Activated CD4-positive, alpha-beta T cell treated with anti-CD3 and anti-CD28 coated beads, Interleukin-2, amount 10 ng/mL, durations not matched to agents 7 days and 5 days (primary cell): ENCODE results near the gene CCP110. TPM values are rescaled to one million over a fixed set of nuclear protein-coding genes. Genes with fewer than 3 reads are reported as not detected.

Experiments used
- CTCF ChIA-PET: fragments of 350-600 bp; sonication (Branson Sonifier 250); formaldehyde crosslinking; loops from one replicate; lab custom pipeline; 2021; ENCODE audit warnings: antibody characterized with exemption; lab: Charles Lee
- POLR2A ChIA-PET: fragments of 350-600 bp; sonication (Branson Sonifier 250); formaldehyde crosslinking; loops from one replicate; lab custom pipeline; 2021; ENCODE audit warnings: antibody characterized with exemption; lab: Charles Lee
- DNase-seq: peaks from one replicate; pipeline ENCODE4 v3.0.0-alpha.2; 2020
- H3K27ac Mint-ChIP-seq: one replicate; pipeline ENCODE4 v1.8.0; 2021; ENCODE audit warnings: mild to moderate bottlenecking, moderate library complexity, mixed read lengths
- H3K27me3 Mint-ChIP-seq: one replicate; pipeline ENCODE4 v1.8.0; 2021; ENCODE audit warnings: mixed read lengths
- H3K36me3 Mint-ChIP-seq: one replicate; pipeline ENCODE4 v1.8.0; 2021; ENCODE audit warnings: low read depth, mixed read lengths
- H3K4me1 Mint-ChIP-seq: one replicate; pipeline ENCODE4 v1.8.0; 2021; ENCODE audit warnings: mixed read lengths
- H3K4me3 Mint-ChIP-seq: one replicate; pipeline ENCODE4 v1.8.0; 2021; ENCODE audit warnings: mild to moderate bottlenecking, moderate library complexity, mixed read lengths
- H3K9me3 Mint-ChIP-seq: one replicate; pipeline ENCODE4 v1.8.0; 2021; ENCODE audit warnings: mixed read lengths
- total RNA-seq, 2 experiments: library from RNA; stranded (reverse); gene quantifications; one replicate each; pipeline ENCODE4 v1.2.3, GENCODE V29; 2021

Gene CCP110
- total RNA-seq, 2 experiments from 2014 or later = 35.9 to 50.6 TPM

DNA sequence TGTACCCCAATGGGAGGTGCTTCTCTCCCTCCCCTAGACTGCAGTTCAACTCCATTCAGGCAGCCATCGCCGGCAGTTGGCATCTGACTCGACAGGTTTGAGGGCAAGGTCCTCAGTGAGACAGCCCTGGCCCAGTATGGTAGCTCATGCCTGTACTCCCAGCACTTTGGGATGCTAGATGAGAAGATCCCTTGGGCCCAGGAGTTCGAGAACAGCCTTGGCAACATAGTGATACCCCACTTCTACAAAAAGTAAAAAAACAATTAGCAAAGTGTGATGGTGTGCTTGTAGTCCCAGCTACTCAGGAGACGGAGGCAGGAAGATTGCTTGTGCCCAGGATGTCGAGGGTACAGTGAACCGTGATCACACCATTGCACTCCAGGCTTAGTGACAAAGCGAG, 43.8 kb downstream of the CCP110 start:
- H3K9me3 Mint-ChIP-seq = peaks cover 5% of the 10 kb centered on the region
- CTCF ChIA-PET = interaction anchor here (0.6 to 1.4 kb wide), 4 partner anchors 9 to 357 kb away, joined by 3 to 6 read pairs (median 4); no protein-coding TSS in a partner anchor
- H3K4me3 Mint-ChIP-seq = no peak overlapping the region
- peaks cover 19% of the 10 kb centered on the region for H3K36me3 Mint-ChIP-seq
- no peaks in the 10 kb centered on the region for H3K27me3 Mint-ChIP-seq
- H3K27ac Mint-ChIP-seq = no peak overlapping the region
- POLR2A ChIA-PET = no interaction called here
- no peak for DNase-seq
- H3K4me1 Mint-ChIP-seq = no peaks in the 10 kb centered on the region

DNA sequence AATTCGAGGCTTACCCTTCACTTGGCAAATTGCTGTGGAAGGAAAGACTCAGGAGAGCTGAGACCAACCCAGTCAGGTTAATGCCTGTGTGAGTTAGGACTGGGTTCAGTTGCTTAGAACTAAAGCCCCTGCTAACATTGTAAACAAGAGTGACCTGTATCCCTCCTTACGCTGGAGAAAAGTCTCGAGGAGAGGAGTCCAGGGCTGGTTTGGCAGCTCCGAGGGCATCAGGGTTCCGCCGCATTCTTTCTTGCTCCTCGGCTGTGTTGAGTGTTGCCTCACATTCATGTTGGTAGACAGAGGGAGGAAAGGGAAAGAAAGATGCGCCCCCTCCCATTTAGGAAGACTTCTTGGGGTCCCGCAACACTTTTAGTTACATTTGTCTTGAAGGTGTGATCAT, 50.3 kb downstream of the CCP110 start:
- H3K4me3 Mint-ChIP-seq = no peak overlapping the region
- DNase-seq = no peak
- H3K9me3 Mint-ChIP-seq = no peaks in the 10 kb centered on the region
- H3K27me3 Mint-ChIP-seq = no peaks in the 10 kb centered on the region
- peaks cover 36% of the 10 kb centered on the region for H3K36me3 Mint-ChIP-seq
- no peaks in the 10 kb centered on the region for H3K4me1 Mint-ChIP-seq
- ChIA-PET POLR2A (no interaction called here), CTCF (no interaction called here)
- no peak overlapping the region for H3K27ac Mint-ChIP-seq

GRCh38 chr16:19574615-19575014, 50.9 kb downstream of the CCP110 start:
- H3K27me3 Mint-ChIP-seq = no peaks in the 10 kb centered on the region
- ChIA-PET CTCF (no interaction called here), POLR2A (no interaction called here)
- DNase-seq = no peak
- no peaks in the 10 kb centered on the region for H3K4me1 Mint-ChIP-seq
- peaks cover 36% of the 10 kb centered on the region for H3K36me3 Mint-ChIP-seq
- no peak overlapping the region for H3K27ac Mint-ChIP-seq
- H3K9me3 Mint-ChIP-seq = no peaks in the 10 kb centered on the region
- H3K4me3 Mint-ChIP-seq = no peak overlapping the region

- Mint-ChIP-seq H3K9me3 (no peaks in the 10 kb centered on the region), H3K4me3 (no peak overlapping the region), H3K27ac (no peak overlapping the region), H3K4me1 (no peaks in the 10 kb centered on the region), H3K27me3 (no peaks in the 10 kb centered on the region), H3K36me3 (peaks cover 56% of the 10 kb centered on the region)
- POLR2A ChIA-PET = no interaction called here
- DNase-seq = no peak
- CTCF ChIA-PET = interaction anchor here (0.6 kb wide), 1 partner anchor 141 kb away, joined by 3 read pairs; no protein-coding TSS in a partner anchor
Observed at GRCh38 chr16:19578378-19578971, 54.7 kb downstream of the CCP110 start.

GRCh38 chr16:19582050-19582831, 58.5 kb downstream of the CCP110 start:
- no peak overlapping the region for H3K4me3 Mint-ChIP-seq
- no peaks in the 10 kb centered on the region for H3K27me3 Mint-ChIP-seq

DNA sequence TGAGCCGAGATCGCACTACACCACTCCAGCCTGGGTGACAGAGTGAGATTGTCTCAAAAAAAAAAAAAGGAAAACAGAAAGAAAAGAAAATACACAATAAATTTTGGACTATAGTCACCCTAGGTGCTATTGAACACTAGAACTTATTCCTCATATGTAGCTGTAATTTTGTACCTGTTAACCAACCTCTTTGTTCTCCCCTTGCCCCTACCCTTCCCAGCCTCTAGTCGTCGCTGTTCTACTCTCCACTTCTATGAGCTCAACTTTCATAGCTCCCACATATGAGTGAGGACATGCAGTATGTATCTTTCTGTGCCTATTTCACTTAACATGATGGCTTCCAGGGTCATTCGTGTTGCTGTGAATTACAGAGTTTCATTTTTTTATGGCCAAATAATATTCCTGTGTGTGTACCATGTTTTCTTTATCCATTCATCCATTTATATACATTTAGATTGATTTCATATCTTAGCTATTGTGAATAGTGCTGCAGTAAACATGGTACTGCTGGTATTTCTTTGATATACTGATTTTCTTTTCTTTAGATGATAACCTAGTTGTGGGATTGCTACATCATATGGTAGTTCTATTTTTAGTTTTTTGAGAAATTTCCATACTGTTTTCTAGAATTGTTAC, 60.0 kb downstream of the CCP110 start:
- H3K27me3 Mint-ChIP-seq = no peaks in the 10 kb centered on the region
- POLR2A ChIA-PET = no interaction called here
- no peak overlapping the region for H3K27ac Mint-ChIP-seq
- no peaks in the 10 kb centered on the region for H3K9me3 Mint-ChIP-seq
- CTCF ChIA-PET = interaction anchor here (0.6 to 1.9 kb wide), 13 partner anchors 10 to 1943 kb away, joined by 3 to 5 read pairs (median 4); partner anchors contain the start of gene VPS35L
- DNase-seq = peak; percentile 27
- H3K4me3 Mint-ChIP-seq = no peak overlapping the region
- H3K36me3 Mint-ChIP-seq = peaks cover 44% of the 10 kb centered on the region
- peaks cover 2% of the 10 kb centered on the region for H3K4me1 Mint-ChIP-seq

More at GRCh38 chr16:19582050-19582831, 58.5 kb downstream of the CCP110 start:
- Mint-ChIP-seq H3K4me1 (peaks cover 2% of the 10 kb centered on the region), H3K9me3 (no peaks in the 10 kb centered on the region), H3K36me3 (peaks cover 49% of the 10 kb centered on the region), H3K27ac (no peak overlapping the region)
- DNase-seq = no peak
- CTCF ChIA-PET = interaction anchor here (1.1 kb wide), 2 partner anchors 19 to 27 kb away, joined by 3 read pairs; partner anchors contain the start of gene VPS35L
- POLR2A ChIA-PET = no interaction called here

DNA sequence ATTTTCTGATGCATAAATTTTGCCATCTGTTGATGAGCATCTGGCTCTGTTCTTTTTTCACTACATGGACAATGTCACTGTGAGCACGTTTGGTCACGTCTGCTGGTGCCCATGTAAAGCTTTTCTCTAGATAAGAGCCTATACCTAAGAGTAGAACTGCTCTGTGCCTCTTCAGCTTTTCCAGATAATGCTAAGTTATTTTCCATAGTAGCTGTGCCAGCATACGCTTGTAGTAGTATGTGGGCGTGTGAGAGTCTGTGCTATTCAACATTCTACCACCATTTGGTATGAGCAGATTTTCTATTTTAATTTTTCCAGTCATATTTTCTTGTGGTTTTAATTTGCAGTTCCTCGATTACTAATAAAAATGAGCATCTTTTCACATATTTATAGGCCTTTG, 64.9 kb downstream of the CCP110 start:
- Mint-ChIP-seq H3K27ac (no peak overlapping the region), H3K4me1 (peaks cover 2% of the 10 kb centered on the region), H3K36me3 (peaks cover 31% of the 10 kb centered on the region), H3K4me3 (no peak overlapping the region), H3K9me3 (no peaks in the 10 kb centered on the region), H3K27me3 (no peaks in the 10 kb centered on the region)
- DNase-seq = no peak
- POLR2A ChIA-PET = no interaction called here
- CTCF ChIA-PET = interaction anchor here (1.8 kb wide), 1 partner anchor 319 kb away, joined by 4 read pairs; no protein-coding TSS in a partner anchor

- ChIA-PET CTCF (interaction anchor here (1.2 to 1.8 kb wide), 2 partner anchors 297 to 318 kb away, joined by 4 read pairs; no protein-coding TSS in a partner anchor), POLR2A (no interaction called here)
- Mint-ChIP-seq H3K36me3 (peaks cover 27% of the 10 kb centered on the region), H3K4me3 (no peak overlapping the region), H3K27me3 (no peaks in the 10 kb centered on the region), H3K9me3 (no peaks in the 10 kb centered on the region), H3K27ac (no peak overlapping the region), H3K4me1 (no peaks in the 10 kb centered on the region)
- DNase-seq = no peak
Observed at GRCh38 chr16:19589106-19589505, 65.4 kb downstream of the CCP110 start.

DNA sequence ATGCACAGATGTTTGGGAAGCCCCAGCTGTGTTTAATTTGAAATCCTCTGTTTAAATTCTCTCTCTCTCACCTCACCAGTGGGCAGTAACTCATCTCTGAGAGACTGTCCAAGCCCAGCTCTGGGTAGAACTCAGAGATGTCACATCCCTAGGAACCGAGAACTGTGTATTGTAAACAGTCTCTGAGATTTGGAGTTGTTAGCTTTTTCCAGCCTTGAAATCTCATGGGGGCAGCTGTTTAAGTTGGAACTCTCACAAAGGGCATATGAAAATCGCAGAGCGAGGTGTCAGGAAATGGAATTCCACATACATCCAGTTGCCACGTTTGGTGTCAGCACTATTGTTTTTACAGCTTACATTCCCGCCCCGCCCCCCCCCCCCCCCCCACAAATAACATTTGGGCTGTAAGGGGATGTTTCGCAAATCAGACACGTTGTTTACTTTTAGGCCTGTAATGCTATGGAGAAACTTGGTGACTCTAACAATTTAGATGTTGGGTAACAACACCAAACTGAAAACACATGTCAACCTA, 66.1 kb downstream of the CCP110 start:
- H3K4me1 Mint-ChIP-seq = no peaks in the 10 kb centered on the region
- DNase-seq = no peak
- no peak overlapping the region for H3K27ac Mint-ChIP-seq
- ChIA-PET POLR2A (no interaction called here), CTCF (interaction anchor here (1.2 kb wide), 1 partner anchor 297 kb away, joined by 4 read pairs; no protein-coding TSS in a partner anchor)
- H3K36me3 Mint-ChIP-seq = peaks cover 28% of the 10 kb centered on the region
- no peaks in the 10 kb centered on the region for H3K27me3 Mint-ChIP-seq
- H3K9me3 Mint-ChIP-seq = no peaks in the 10 kb centered on the region
- no peak overlapping the region for H3K4me3 Mint-ChIP-seq

DNA sequence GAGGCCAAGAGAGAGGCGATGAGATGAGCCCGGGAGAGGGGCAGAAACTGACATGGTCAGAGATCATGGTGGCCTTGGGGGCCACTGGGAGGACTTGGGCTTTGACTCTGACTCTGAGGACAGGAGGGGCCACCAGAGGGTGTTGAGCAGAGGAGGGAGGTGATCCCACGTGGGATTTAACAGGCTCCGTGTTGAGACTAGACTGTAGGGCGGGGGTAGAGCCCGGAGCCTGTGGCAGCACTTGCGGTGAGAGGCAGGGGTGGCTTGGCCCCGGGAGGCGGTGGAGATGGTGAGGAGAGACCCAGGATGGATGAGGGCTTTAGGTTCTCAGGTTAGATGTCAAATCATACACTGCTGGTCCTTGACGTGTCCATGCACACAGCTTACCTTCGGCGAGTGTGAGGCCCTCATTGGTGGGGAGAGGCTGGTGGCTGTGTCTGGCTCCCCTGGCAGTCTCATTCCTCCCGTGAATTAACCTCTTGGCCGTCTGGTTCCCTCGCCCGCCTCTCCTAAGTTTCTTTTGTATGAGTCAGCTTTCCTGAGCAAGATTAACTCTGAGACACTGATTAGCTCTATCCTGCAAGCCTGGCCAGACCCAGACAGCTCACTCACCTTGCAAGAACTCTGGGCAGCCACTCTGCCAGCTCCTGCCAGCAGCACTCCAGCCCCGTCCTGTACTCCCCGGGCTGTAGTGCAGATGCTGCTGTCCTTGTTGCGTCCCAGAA, 71.5 kb downstream of the CCP110 start:
- no peak overlapping the region for H3K27ac Mint-ChIP-seq
- no peaks in the 10 kb centered on the region for H3K27me3 Mint-ChIP-seq
- peaks cover 22% of the 10 kb centered on the region for H3K36me3 Mint-ChIP-seq
- CTCF ChIA-PET = interaction anchor here (0.6 to 2.6 kb wide), 4 partner anchors 11 to 291 kb away, joined by 3 to 10 read pairs (median 4); no protein-coding TSS in a partner anchor
- H3K9me3 Mint-ChIP-seq = no peaks in the 10 kb centered on the region
- DNase-seq = no peak
- H3K4me1 Mint-ChIP-seq = no peaks in the 10 kb centered on the region
- POLR2A ChIA-PET = no interaction called here
- no peak overlapping the region for H3K4me3 Mint-ChIP-seq

GRCh38 chr16:19598805-19599510, 75.2 kb downstream of the CCP110 start:
- Mint-ChIP-seq H3K27ac (no peak overlapping the region), H3K4me1 (peaks cover 5% of the 10 kb centered on the region), H3K27me3 (no peaks in the 10 kb centered on the region), H3K9me3 (no peaks in the 10 kb centered on the region), H3K36me3 (peaks cover 17% of the 10 kb centered on the region), H3K4me3 (no peak overlapping the region)
- no peak for DNase-seq
- ChIA-PET CTCF (interaction anchor here (0.7 to 3.9 kb wide), 5 partner anchors 12 to 287 kb away, joined by 3 to 16 read pairs (median 3); no protein-coding TSS in a partner anchor), POLR2A (interaction anchor here (0.6 kb wide), 1 partner anchor 366 kb away, joined by 5 read pairs; no protein-coding TSS in a partner anchor)
